Measurements from ENCODE around the gene PLEKHM3. TPM values are rescaled to one million over a fixed set of nuclear protein-coding genes. Genes with fewer than 3 reads are reported as not detected.

PLEKHM3 gene
- total RNA-seq, 1 donor from 2014 or later, result 18.3 TPM

DNA sequence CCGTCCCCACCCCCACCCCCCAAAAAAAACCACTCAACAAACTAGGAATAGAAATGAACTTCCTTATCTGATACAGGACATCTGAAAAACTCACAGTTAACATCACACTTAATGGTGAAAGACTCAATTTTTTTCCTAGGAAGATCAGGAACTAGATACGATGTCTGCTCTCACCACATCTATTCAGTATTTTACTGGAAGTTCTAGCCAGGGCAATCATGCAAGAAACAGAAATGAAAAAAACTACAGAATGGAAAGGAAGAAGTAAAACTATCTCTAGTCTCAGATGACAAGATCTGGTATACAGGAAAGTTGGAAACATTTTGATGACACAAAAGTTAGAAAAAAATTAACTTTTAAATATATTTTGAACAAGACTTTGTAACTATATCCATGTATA, 141.2 kb downstream of the PLEKHM3 start:
- DNase-seq (ENCODE audit: low spot score in 2 of 2), result no peak
- H3K36me3 ChIP-seq, result no peaks in the 10 kb centered on the region
- no peaks in the 10 kb centered on the region for H3K9me3 ChIP-seq
- intact Hi-C loops (cut with DNase I), result no loop called here
- no peaks in the 10 kb centered on the region for H3K27me3 ChIP-seq
- TF ChIP-seq, protein P1, sequence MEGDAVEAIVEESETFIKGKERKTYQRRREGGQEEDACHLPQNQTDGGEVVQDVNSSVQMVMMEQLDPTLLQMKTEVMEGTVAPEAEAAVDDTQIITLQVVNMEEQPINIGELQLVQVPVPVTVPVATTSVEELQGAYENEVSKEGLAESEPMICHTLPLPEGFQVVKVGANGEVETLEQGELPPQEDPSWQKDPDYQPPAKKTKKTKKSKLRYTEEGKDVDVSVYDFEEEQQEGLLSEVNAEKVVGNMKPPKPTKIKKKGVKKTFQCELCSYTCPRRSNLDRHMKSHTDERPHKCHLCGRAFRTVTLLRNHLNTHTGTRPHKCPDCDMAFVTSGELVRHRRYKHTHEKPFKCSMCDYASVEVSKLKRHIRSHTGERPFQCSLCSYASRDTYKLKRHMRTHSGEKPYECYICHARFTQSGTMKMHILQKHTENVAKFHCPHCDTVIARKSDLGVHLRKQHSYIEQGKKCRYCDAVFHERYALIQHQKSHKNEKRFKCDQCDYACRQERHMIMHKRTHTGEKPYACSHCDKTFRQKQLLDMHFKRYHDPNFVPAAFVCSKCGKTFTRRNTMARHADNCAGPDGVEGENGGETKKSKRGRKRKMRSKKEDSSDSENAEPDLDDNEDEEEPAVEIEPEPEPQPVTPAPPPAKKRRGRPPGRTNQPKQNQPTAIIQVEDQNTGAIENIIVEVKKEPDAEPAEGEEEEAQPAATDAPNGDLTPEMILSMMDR (IDR thresholded peaks at IDR 0.05), result no peak
- H3K4me1 ChIP-seq, result peaks cover 3 to 6% of the 10 kb centered on the region in 2 donors
- no peak overlapping the region for H3K27ac ChIP-seq
- no peak overlapping the region for H3K4me3 ChIP-seq

DNA sequence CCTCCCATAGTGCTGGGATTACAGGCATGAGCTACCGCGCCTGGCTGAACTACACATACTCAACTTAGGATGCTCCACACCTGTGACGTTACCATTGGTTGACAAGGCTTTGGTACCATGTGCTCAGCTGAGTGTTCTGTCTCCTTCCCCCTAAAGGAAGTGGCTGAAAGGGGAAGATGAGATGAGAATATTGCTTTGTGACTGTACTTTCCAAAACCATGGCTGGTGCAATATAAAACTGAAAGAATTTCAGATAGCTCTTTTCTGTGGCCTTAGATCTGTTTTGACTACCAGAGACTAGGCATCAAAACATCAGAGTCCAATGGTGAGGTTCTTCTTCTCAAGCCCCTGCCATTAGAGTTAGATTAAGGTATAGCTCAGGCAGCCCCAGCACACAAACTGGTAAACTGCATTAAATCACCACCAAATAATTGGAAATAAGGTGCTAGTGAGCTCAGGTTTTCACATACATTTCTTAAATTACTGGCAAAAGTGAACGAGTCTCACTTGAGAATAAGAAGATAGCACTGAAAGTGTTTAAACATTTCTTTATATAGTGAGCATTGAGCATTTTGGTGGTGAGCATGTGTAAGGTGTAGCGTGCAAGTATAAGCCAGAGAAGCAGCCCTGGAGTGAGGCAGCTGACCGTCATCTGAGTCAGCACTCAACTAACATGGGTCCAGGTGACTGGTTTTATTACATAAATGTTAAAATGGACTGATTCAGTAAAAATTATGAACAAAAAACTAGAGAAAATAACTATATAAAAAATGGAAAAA, 142.1 kb downstream of the PLEKHM3 start:
- no peaks in the 10 kb centered on the region for H3K9me3 ChIP-seq
- intact Hi-C loops (cut with DNase I), result no loop called here
- H3K4me3 ChIP-seq, result no peak overlapping the region
- H3K36me3 ChIP-seq, result no peaks in the 10 kb centered on the region
- DNase-seq (ENCODE audit: low spot score in 2 of 2), result no peak
- peaks cover 3 to 6% of the 10 kb centered on the region in 2 donors for H3K4me1 ChIP-seq
- TF ChIP-seq, protein P1 (IDR thresholded peaks at IDR 0.05), result no peak
- no peak overlapping the region for H3K27ac ChIP-seq
- H3K27me3 ChIP-seq, result no peaks in the 10 kb centered on the region

DNA sequence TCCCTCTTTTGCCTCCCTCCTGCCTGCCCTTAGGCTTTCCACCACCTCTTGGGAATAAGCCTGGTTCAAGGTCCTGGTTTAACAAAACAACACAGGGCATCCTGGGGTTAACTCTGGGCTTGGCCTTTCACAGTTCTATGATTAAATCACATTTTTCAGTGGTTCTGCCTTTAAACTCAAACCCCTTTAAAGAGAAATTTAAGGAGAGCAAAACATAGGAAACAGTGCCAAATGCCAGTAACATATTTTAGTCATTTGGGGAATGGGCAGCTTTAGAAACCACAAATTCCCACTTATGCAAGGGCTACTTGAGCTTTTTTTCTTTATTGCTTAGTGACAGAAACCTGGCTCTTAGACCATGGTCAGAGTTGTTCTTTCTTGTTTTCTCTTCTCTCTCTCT, 143.4 kb downstream of the PLEKHM3 start:
- no peaks in the 10 kb centered on the region for H3K27me3 ChIP-seq
- H3K4me3 ChIP-seq, result no peak overlapping the region
- TF ChIP-seq, protein P1 (IDR thresholded peaks at IDR 0.05), result no peak
- H3K4me1 ChIP-seq, result peaks cover 3 to 6% of the 10 kb centered on the region in 2 donors
- no peaks in the 10 kb centered on the region for H3K9me3 ChIP-seq
- no peak overlapping the region for H3K27ac ChIP-seq
- intact Hi-C loops (cut with DNase I), result no loop called here
- H3K36me3 ChIP-seq, result no peaks in the 10 kb centered on the region
- no peak for DNase-seq (ENCODE audit: low spot score in 2 of 2)

DNA sequence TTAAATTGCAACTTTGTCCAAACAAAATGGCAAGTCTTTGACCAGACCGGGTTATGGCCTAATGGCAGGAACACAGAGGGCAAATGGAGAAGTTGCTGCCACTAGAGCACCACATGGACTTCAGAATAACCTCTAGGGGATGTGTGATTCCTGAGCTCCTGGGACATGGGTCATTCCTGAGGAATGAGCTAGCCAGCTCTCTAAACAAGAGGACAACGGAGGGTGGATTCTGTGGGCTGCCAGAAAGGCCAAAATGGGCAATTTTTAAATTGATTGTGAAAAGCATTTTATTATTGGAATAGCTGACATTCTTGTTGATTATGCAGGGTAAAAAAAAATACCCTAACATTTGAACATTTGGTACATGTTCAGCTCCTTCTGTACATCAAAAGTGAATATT, 145.8 kb downstream of the PLEKHM3 start:
- Histone ChIP-seq H3K4me1 (peaks cover 3 to 6% of the 10 kb centered on the region in 2 donors), H3K9me3 (no peaks in the 10 kb centered on the region), H3K27me3 (no peaks in the 10 kb centered on the region), H3K36me3 (no peaks in the 10 kb centered on the region), H3K4me3 (no peak overlapping the region), H3K27ac (no peak overlapping the region)
- intact Hi-C loops (cut with DNase I), result no loop called here
- DNase-seq (ENCODE audit: low spot score in 2 of 2), result no peak
- TF ChIP-seq, protein P1 (IDR thresholded peaks at IDR 0.05), result no peak

DNA sequence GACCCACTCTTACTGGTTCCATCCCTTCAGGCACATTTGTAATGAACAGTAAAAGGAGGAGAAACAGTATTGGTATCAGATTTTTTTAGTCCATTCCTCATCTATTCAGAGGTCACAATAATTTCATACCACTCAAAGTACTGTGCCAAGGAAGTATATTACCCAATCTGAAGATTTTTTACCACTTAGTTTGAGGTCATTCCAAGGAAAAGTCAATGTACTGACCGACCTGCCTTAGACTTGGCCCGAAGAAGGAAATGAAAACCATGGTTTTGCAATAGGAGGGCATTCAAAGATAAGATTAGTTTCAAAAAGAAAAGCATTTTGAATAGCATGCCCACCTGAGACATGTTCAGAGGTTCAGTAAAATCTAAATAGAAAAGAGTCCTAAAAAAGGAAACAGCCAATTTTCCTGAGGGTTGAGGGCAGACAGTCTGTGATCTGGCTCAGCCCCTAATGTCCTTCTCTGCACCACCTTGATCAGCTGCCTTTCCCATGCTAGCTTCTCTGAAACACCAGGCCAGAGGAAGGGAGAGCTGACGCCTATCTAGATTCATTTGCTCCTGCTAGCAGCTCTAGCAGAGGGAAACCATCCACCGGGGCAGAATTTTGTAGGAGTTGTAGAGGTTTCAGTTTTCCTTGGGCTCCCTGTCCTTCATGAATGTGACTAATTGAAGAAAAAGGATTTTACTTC, 148.3 kb downstream of the PLEKHM3 start:
- intact Hi-C loops (cut with DNase I), result no loop called here

More for the DNA sequence above, 148.3 kb downstream of the PLEKHM3 start:
- no peaks in the 10 kb centered on the region for H3K36me3 ChIP-seq
- no peaks in the 10 kb centered on the region for H3K27me3 ChIP-seq
- peaks cover 3 to 5% of the 10 kb centered on the region in 2 donors for H3K4me1 ChIP-seq
- H3K27ac ChIP-seq, result no peak overlapping the region
- H3K4me3 ChIP-seq, result no peak overlapping the region
- no peak for DNase-seq (ENCODE audit: low spot score in 2 of 2)
- no peaks in the 10 kb centered on the region for H3K9me3 ChIP-seq
- TF ChIP-seq, protein P1 (IDR thresholded peaks at IDR 0.05), result no peak

Measured in ascending aorta (tissue), 2 donors.